C4-2B (cell line): Measurements from ENCODE around the gene MAVS.

Experiments
- H3K27ac ChIP-seq: fragments of 450-650 bp; 2 replicates; pipeline ENCODE4 v1.5.1; 2017
- CTCF ChIP-seq: fragments of 450-650 bp; conservative IDR thresholded peaks from 2 replicates; pipeline ENCODE4 v1.5.1; 2017; ENCODE audit warnings: mild to moderate bottlenecking
- ZFX ChIP-seq: fragments of 450-650 bp; IDR thresholded peaks from 2 replicates; pipeline ENCODE4 v1.6.1; 2017

The MAVS gene

DNA sequence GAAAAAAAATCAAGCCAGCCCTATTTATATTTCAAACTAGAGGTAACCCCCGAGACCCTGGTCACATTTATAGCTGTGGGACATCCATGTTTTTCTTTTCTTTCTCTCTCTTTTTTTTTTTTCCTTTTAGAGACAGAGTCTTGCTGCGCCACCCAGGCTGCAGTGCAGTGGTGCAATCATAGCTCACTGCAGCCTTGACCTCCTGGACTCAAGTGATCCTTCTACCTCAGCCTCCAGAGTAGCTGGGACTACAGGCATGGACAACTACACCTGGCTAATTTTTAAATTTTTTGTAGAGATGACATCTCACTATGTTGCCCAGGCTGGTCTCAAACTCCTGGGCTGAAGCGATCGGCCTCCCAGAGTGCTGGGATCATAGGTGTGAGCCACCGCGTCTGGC is 12.1 kb downstream of the MAVS start:
- TF ChIP-seq ZFX (no peak), CTCF (no peak)
- H3K27ac ChIP-seq = no peak overlapping the region

- no peak for TF ChIP-seq ZFX
- TF ChIP-seq CTCF = no peak
- no peak overlapping the region for H3K27ac ChIP-seq
Measured at GRCh38 chr20:3861191-3861590, 14.6 kb downstream of the MAVS start.

DNA sequence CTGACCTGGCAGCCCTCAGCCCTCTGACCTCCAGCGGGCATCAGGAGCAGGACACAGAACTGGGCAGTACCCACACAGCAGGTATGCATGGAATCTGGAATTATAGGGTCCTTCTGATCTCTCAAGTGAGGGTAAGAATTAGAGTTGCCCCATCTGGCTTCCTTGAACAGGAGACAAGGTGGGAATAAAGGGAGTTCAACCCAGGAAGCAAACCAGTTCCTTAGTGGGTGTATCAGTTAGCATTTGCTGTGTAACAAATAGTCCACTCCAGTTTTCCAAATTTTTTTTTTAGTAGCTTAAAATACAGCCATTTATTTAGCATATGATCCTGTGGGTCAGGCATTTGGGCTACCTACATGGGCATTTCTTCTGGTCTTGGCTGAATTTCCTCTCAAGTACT is 15.7 kb downstream of the MAVS start:
- no peak overlapping the region for H3K27ac ChIP-seq
- TF ChIP-seq ZFX (no peak), CTCF (no peak)

DNA sequence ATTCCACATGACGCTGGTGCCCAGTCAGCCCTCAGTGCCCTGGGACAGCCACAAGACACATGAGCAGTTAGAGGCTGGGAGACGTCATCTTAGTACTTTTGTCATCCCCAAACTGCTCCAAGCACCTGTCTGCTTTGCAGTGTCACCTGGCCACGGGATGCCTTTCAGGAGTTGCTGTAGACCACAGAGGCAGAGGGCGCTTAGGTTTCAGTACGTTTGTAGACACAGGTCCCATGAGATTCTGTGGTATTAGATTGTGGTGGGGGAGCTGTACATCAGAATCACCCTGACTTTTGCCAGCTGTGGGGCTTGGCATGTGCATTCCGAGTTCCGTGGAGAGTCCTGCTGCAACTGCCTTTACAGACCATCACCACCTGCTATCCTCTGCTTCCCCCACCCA is 16.7 kb downstream of the MAVS start:
- no peak overlapping the region for H3K27ac ChIP-seq
- TF ChIP-seq ZFX = no peak
- TF ChIP-seq CTCF = no peak

GRCh38 chr20:3864518-3864917 is 17.9 kb downstream of the MAVS start:
- no peak for TF ChIP-seq ZFX
- no peak for TF ChIP-seq CTCF
- H3K27ac ChIP-seq = no peak overlapping the region

- no peak overlapping the region for H3K27ac ChIP-seq
- TF ChIP-seq CTCF = no peak
- TF ChIP-seq ZFX = no peak
Measured at GRCh38 chr20:3865152-3865886, 18.7 kb downstream of the MAVS start.

DNA sequence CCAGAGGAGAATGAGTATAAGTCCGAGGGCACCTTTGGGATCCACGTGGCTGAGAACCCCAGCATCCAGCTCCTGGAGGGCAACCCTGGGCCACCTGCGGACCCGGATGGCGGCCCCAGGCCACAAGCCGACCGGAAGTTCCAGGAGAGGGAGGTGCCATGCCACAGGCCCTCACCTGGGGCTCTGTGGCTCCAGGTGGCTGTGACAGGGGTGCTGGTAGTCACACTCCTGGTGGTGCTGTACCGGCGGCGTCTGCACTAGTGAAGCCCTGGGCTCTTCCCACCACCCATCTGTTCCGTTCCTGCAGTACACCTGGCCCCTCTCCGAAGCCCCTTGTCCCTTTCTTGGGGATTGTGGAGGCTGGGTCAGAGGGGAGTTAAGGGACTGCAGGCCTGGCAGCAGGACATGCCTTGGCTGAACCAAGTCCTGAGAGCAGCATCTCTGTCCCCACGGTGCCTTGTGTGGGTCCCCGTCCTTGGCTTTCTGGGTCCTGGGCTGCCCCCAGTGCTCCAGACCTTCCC is 19.3 kb downstream of the MAVS start:
- no peak overlapping the region for H3K27ac ChIP-seq

More for the DNA sequence above, 19.3 kb downstream of the MAVS start:
- no peak for TF ChIP-seq ZFX
- TF ChIP-seq CTCF = no peak
